HG02970 (cell line): ENCODE measurements around the gene ANKRD33.
"Not testable (repeated sequence)": the region's sequence is repeated elsewhere in the genome, so short reads cannot be mapped to it uniquely, and the experiment has no call there.

ENCODE experiments used
- ATAC-seq: cut with Tn5 transposase; IDR thresholded peaks from one replicate; pipeline ENCODE4 v1.9.1; 2021; ENCODE audit warnings: mild to moderate bottlenecking, moderate library complexity, moderate number of reproducible peaks; ENCODE audit not compliant: unreplicated experiment, low FRiP score

Gene ANKRD33

GRCh38 chr12:51873251-51873994 is 14.5 kb upstream of the ANKRD33 start:
- no peak for ATAC-seq

- no peak for ATAC-seq
These were observed 13.9 kb upstream of the ANKRD33 start for GRCh38 chr12:51874000-51874399.

- no peak for ATAC-seq
These were observed 13.4 kb upstream of the ANKRD33 start for GRCh38 chr12:51874486-51874885.

GRCh38 chr12:51879102-51879501 is 8.8 kb upstream of the ANKRD33 start:
- no peak for ATAC-seq

- ATAC-seq = no peak
These were observed 4.6 kb upstream of the ANKRD33 start for GRCh38 chr12:51883295-51883694.

GRCh38 chr12:51883998-51884675 is 3.8 kb upstream of the ANKRD33 start:
- ATAC-seq = no peak

- no peak for ATAC-seq
These were observed 3.1 kb upstream of the ANKRD33 start for GRCh38 chr12:51884676-51885229.

- ATAC-seq = not testable (repeated sequence)
These were observed 2.4 kb upstream of the ANKRD33 start for GRCh38 chr12:51885294-51886020.

GRCh38 chr12:51886021-51886710 is 1.7 kb upstream of the ANKRD33 start:
- ATAC-seq = no peak

GRCh38 chr12:51888316-51889215 is 663 bp downstream of the ANKRD33 start:
- no peak for ATAC-seq

- ATAC-seq = no peak
These were observed 1.6 kb downstream of the ANKRD33 start for GRCh38 chr12:51889216-51890132.

- ATAC-seq = no peak
These were observed 2.2 kb downstream of the ANKRD33 start for GRCh38 chr12:51890133-51890464.

GRCh38 chr12:51890511-51891171 is 2.7 kb downstream of the ANKRD33 start:
- ATAC-seq = no peak

GRCh38 chr12:51891843-51892242 is 3.9 kb downstream of the ANKRD33 start:
- no peak for ATAC-seq

GRCh38 chr12:51893786-51894185 is 5.9 kb downstream of the ANKRD33 start:
- ATAC-seq = no peak

- ATAC-seq = no peak
These were observed 7.7 kb downstream of the ANKRD33 start for GRCh38 chr12:51895378-51896135.

- no peak for ATAC-seq
These were observed 8.3 kb downstream of the ANKRD33 start for GRCh38 chr12:51896236-51896635.
